DMS53 treated with DMSO at 0.1 percent for 48 hours (cell line): ENCODE measurements around the gene PTPA.
"Not testable (repeated sequence)": the region's sequence is repeated elsewhere in the genome, so short reads cannot be mapped to it uniquely, and the experiment has no call there.

Experiments
- DNase-seq: peaks from one replicate; lab custom pipeline; 2025; ENCODE audit not compliant: unreplicated experiment; lab: John Stamatoyannopoulos, UW

Gene PTPA

DNA sequence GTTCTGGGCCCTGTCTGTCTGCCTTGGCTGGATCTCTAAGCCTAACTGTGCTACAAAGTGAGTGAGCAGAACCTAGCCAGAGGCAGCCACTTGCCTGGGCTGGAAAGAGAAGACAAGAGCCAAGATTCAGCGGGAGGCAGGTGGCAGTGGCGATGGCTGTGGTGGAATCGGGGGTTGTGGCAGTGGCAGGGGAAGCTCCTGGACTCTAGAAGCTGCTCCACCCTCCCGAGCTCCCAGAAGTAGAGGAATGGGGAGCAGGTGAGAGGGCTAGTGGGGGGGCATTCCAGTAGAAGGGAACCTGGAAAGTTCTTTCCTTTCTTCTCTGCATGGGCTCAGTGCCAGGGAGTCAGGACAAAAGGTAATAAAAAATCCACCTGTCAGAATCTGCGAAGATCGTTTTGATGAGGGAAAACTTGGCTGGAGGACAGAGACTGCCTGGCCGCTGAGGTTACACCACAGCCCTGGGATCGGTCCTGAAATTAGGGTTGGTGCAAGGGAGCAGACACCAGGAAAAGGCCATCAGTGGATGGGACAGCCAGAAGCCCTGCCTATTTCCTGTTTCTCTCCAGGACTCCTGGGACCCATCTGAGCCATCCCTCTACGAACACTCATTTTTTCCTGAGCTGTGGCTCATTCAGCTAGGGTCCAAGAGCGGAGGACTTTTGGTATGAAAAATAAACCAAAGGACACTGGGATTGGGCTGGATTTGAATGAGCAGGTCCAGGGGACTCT, 2.2 kb upstream of the PTPA start:
- no peak for DNase-seq

DNA sequence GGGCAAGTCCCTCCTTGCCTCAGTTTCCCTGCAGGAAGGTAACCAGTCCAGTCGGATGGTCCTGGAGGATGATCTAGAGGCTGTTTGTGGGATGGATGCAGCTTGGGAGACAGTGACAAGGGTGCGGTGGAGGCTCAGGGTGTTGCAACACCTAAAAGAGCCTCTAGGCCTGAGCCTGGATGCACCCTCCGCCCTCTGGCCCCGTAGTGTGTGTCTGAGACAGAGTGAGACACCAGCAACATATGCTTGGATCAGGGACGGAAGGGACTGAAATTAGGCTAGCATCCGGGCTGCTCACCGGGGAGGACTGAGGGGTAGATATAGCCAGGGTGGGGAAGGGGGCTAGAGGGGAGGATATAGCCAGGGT, 1.7 kb upstream of the PTPA start:
- no peak for DNase-seq

DNA sequence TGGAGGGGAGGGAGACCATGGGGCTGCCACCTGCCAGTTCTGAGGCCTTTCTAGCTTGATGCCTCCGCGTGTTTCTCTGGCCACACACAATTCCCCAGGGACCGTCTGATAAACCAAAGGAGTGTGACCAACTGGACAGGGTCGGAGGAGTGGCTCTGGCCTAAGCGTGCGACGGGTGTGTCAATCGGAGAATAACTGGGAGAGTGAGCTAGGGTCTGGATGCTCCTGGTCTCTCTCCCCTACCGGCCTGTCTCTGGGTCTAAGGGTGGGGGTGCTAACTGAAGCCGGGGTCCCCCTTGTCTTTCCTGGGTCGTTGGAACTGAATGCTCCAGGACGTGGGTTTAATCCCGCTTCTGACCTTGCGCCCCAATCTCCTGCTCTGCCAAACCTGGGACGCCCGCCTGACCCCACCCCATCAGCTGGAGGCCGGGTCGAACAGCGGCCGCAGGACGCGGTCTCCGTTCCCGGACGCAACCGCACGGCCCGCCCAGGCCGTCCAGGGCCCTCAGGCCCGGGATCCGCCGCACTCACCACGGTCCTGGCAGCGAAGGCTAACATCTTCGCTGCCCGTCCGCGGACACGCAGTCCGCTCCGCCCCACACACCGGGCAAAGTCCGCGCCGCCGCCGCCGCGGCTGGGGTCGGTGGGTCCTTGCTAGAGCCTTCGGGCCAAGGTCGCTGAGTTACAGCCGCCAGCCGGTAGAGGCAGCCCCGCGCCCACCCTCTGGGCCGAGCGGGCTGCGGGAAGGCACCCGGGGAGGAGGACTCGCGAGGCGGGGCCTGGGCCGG, 1.1 kb upstream of the PTPA start:
- DNase-seq, result no peak

DNA sequence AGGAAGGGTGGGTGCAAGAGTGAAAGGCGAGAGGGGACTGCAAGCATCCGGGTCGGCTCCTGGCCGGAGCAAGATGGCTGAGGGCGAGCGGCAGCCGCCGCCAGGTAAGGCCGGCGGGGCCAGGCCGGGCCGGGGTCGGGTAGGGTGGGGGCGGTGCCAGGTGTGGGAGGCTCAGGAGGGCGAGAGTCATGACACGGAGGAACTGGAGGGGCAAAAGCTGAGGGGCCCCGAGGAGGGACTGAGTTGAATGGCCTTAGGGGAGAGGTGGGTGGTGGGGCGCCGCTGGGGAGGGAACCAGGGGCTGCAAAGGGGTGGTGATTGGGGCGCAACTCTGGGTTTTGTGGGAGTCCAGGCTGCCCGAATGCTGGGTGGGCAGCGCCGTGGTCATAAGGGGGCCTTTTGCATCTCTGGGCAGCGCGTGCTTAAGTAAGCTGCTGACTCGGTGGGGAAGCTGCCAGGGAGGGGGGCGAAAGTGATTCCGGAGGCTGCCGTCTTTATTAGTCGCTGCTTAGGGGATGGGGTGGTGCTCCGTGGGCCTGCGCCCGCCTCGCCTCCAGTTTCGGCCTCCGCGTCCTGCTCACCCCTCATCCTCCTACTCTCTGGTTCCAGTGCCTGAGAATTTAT, 425 bp downstream of the PTPA start:
- DNase-seq, result no peak

DNA sequence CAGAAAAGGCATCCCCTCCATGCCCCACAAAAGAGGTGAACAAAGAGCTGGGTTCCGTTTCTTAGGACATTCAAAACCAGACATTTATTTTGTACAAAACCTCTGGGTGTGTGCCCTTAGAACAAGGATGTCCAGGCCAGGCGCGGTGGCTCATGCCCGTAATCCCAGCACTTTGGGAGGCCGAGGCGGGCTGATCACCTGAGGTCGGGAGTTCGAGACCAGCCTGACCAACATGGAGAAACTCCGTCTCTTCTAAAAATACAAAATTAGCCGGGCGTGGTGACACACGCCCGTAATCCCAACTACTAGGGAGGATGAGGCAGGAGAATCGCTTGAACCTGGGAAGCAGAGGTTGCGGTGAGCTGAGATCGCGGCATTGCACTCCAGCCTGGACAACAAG, 1.3 kb downstream of the PTPA start:
- not testable (repeated sequence) for DNase-seq

DNA sequence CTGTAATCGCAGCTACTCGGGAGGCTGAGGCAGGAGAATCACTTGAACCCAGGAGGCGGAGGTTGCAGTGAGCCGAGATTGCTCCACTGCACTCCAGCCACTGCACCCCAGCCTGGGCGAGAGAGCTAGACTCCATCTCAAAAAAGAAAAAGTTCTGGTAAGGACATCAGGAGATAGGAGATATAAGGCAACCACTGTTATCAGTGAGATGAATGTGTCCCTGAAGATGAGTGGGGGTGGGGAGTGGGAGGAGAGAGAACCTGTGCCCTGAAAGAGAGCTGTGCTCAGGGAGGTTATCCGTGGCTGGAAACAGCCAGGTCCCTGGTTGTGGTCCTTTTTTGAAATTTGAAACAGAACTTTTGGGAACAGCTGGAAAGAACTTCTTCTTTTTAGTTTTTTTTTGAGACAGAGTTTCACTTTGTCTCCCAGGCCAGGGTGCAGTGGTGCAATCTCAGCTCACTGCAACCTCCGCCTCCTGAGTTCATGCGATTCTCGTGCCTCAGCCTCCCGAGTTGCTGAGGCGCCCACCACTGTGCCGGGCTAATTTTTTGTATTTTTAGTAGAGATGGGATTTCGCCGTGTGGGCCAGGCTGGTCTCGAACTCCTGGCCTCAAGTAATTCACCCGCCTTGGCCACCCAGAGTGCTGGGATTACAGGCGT, 2.6 kb downstream of the PTPA start:
- DNase-seq, result no peak

DNA sequence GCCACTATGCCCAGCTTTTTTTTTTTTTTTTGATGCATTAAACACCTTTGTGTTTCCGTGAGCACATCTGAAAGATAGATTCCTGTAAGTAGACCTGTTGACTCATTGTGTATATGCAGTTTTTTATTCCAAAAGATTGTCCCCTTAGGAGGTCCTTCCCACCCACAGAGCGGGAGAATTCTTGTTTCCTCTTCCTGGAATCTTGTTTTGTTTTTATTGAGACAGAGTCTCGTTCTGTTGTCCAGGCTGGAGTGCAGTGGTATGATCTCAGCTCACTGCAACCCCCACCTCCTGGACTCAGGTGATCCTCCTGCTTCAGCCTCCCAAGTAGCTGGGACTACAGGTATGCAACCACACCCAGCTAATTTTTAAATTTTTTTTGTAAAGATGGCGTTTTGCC, 7.6 kb downstream of the PTPA start:
- no peak for DNase-seq

DNA sequence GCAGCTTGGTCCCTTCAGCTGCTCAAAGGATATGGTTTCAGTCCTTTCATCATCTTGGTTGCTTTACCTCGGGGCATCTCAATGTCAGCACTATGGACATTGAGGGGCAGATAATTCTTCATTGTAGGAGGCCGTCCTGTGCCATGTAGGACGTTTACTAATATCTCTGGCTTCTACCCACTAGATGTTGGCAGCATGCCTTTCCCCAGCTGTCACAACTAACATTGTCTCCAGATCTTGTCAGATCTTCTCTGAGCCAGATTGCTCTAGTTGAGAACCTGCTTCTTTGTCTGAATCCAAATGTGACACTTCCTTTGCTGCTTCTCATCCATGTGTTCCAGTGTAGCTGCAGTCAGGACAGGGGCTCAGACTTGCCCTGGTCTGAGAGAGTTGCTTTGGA, 10.3 kb downstream of the PTPA start:
- no peak for DNase-seq

DNA sequence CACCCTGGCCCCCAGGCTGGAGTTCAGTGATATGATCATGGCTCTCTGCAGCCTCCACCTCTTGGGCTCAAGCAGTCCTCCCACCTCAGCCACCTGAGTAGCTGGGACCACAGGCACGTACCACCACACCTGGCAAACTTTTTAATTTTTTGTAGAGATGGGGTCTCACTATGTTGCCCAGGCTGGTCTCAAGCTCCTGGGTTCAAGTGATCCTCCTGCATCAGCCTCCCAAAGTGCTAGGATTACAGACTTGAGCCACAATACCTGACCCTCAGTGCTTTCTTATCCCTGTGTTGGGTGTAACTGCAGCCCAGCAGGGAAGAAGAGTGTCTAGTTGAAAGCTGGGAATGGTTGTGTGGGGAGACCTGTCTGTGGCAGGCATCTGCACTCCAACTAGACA, 10.9 kb downstream of the PTPA start:
- DNase-seq, result no peak

DNA sequence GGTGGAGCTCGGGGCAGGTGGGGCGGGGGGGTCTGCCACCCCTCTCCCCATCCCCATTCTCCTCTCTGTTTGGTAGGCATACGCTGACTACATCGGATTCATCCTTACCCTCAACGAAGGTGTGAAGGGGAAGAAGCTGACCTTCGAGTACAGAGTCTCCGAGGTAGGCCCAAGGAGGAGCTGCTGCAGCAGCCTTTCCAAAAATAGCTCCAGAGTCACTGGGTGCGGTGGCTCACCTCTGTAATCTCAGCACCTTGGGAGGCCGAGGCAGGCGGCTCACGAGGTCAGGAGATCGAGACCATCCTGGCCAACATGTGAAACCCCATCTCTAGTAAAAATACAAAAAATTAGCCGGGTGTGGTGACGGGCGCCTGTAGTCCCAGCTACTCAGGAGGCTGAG, 11.8 kb downstream of the PTPA start:
- not testable (repeated sequence) for DNase-seq

DNA sequence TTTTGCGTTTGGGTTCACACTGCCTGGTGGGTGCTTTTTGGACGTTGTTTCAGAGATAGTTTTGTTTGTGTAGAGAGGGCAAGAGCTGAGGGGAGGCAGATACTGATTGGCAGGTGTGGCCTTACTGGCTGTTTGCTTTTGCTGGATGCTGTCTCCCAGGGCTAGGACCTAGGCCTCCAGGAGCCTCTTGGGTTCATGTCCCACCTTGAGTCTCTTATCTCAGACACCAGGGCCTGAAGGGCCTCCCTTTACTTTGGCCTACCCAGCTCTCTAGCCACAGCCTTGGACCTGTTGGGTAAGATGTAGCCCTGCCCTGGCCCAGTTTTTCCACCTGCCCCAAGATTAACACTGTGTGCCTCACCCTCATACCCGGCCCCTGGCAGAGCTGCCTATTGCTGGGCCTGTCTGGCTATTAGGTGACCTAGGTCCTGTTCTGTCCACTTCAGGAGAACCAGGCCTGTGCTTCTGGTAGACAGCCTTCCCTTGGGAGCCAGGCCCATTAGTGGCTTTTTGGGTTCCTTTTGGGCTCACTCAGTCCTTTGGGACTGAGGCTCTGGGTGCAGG, 13.4 kb downstream of the PTPA start:
- no peak for DNase-seq

DNA sequence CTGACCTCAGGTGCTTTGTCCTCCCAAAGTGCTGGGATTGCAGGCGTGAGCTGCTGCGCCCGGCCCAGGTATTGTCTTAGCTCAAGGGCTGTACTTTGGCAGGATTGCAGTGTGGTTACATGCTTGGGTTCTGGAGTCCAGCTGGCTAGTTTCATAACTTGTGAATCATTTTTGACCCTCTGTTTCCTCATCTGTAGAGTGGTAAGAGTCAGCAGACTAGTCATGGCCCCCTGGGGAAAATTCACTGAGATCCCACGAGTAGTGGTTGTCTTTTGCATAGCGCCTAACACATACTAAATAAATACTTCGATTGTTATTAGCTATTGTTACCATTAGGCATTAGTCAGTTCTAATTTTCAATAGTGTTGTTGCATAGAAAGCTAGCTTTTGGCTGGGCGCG, 14.3 kb downstream of the PTPA start:
- DNase-seq, result no peak

DNA sequence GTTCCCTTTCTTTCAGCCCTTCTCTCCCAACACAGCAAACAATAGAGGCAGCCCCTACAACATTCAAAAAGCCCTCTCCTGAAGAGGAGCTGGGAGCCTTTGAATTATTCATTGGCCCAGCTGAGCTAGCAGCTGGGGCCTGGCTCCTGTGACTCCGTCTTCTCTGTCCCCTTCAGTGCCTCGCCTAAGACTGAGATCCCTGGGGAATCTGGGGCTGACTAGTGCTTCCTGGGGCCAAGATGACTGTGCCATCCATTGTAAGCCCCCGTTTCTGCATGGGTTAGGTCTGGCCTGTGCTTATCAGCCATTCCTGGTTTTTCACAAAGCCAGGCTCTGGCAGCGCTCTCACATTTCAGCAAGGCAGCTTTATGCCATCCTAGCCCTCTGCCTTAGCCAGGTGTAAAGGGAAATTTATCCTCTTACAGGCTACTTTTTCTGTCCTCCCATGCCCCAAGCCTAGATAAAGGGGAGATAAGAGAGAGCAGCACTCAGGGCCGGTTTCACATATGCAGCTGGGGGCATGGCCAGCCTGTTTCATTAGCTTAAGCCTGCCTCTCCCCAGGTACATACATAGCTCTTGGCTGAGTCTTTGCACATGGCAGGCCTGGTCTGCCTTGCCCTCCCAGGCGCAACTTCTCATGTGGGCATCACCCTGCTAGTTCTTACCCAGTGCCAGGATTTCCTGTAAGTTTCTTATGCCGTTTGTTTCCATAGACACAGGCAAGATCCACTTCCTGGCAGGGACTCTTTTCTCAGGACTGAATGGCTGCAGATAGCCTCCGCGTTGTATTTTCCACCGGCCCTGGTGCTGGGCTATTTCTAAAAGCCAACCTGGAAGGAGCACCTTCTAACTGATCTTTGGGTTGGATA, 15.8 kb downstream of the PTPA start:
- DNase-seq, result no peak

DNA sequence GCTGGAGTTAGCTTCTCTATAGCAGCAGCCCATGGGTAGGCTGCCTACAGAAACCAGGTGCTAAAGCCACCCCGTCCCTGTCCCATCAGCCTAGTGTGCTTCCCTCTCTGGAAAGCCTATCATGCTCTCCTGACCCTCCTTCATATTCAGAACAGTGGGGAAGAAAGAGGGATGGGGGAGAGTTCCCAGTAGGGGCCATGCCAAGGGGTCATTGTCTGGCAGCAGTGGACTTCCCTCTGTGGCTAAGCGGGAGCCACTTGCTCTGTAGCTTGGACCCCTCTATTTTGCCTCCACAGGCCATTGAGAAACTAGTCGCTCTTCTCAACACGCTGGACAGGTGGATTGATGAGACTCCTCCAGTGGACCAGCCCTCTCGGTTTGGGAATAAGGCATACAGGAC, 17.5 kb downstream of the PTPA start:
- DNase-seq, result no peak

DNA sequence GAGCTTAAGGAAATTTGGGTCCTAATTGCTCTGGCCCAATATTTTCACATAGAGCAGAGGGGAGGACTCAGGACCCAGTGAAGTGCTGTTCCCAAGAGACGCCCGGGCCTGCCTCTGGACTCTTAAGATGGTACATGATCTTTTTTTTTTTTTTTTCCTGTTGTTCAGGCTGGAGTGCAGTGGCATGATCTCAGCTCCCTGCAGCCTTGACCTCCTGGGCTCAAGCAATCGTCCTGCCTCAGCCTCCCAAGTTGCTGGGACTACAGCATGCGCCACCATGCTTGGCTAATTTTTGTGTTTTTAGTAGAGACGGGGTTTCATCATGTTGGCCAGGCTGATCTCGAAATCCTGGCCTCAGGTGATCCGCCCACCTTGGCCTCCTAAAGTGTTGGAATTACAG, 19.1 kb downstream of the PTPA start:
- not testable (repeated sequence) for DNase-seq

DNA sequence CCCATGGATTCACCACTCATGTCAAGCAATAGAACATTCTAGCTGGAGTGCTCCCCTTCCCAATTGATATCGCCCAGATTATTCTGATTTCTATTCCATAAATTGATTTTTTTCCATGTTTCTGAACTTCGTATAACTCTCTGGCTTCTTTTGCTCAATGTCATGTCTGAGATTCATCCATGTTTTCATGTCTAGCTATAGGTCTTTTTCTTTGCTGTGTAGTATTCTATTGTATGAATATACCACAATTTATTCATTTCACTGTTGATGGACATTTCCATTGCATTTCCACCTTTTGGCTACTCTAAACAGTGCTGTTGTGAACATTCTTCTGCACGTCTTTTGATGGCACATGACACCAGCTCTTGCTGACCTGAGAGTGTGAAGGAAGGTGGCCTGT, 19.6 kb downstream of the PTPA start:
- no peak for DNase-seq

DNA sequence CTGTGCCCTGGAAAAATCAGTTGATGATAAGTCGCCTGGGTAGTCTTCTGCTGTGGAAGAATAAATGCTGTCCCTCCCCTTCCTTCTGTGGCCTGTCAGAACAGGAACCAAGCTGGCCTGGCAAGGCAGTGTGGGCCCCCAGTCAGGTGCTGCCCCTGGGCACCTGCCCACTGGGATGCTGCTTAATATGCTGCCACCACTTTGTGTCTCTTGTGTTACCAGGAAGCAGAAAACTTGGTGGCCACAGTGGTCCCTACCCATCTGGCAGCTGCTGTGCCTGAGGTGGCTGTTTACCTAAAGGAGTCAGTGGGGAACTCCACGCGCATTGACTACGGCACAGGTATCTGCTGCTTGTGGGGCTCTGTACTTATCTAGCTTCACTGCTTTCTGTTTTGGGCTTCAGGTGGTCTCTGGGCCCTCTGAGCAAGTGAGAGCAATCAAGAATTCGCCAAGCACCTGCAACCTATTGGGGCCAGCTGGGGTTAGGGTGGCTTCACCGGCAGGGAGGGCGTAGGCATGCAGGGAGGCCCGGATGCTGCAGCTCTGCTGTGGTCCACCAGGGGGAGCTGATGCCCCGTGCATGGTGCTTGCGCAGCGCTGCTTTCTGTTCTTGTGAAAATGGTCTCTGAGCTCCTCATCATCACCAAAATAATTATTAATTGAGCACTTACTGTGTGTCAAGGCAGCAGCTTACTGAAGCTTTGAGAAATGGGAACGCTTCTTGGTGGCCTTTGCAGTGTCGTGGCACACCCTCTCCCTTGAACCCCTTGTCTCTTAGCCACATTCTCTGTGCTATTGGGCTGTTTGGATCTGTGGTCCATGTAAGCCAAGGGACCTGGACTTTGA, 20.3 kb downstream of the PTPA start:
- peak; percentile 50 for DNase-seq

DNA sequence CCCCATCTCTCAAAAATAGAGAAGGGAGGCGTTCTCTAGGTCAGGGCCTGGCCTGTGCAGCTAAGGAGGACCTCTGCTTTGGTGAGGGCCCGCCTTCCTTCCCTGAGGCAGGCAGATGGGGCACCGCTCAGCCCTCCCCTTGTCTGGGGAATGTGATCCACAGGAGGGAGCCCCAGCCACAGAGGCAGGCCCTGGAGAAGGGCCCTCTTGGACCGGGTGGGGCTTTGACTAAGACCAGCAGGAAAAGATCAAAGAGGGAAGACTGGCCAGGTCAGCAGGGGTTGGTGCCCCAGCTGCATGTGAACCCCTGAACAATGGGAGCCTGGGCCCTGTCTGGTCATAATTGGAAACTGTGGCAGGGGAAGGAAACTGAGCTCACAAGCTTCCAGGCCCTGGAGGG, 21.9 kb downstream of the PTPA start:
- no peak for DNase-seq

DNA sequence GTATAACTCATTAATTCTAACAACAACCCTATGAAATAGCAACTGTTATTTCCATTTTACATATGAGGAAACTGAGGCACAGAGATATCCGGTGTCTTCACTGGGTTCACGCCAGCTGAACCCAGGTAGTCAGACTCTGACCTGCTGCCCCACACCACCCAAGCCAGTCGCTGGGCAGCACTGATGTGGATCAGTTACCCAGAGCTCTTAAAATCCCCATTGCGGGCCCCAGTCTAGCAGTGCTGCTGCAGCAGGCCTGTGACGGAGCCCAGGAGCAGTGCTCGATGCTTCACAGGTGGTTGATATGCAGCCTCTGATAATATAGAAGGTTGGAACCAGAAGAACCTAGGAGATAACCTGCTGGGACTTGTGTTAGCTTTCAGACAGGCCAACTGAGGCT, 24.3 kb downstream of the PTPA start:
- DNase-seq, result no peak
